PC-3 (cell line): ENCODE data around the gene CHRNA3. TPM values are rescaled to one million over a fixed set of nuclear protein-coding genes. Genes with fewer than 3 reads are reported as not detected.
A peak's percentile ranks its signal among the peaks of the same experiment; 100 is the strongest.

ENCODE experiments used
- ATAC-seq: fragments of 200-7000 bp; cut with Tn5 transposase; 2 replicates; pipeline ENCODE4 v1.9.1; 2020; ENCODE audit warnings: mild to moderate bottlenecking, moderate library complexity
- BruUV-seq: library from RNA; stranded (reverse); fragments of 400-500 nt; replicated peaks from 2 replicates; lab custom pipeline; 2021; lab: Mats Ljungman, UMichigan
- CTCF ChIA-PET: fragments of 300-600 bp; sonication (Branson Sonifier 250); formaldehyde crosslinking; loops from one replicate; lab custom pipeline; 2022; ENCODE audit warnings: antibody characterized with exemption; lab: Charles Lee
- POLR2A ChIA-PET: fragments of 300-600 bp; sonication (Branson Sonifier 250); formaldehyde crosslinking; loops from one replicate; lab custom pipeline; 2022; ENCODE audit warnings: antibody characterized with exemption; ENCODE audit not compliant: unreplicated experiment; lab: Charles Lee
- DNase-seq: peaks from one replicate; pipeline ENCODE4 v3.0.0-alpha.2; 2015
- H2AFZ ChIP-seq: fragments of 300-600 bp; sonication (generic); 2 replicates; pipeline ENCODE4 v1.6.0; 2016; ENCODE audit warnings: antibody characterized with exemption, low read length
- H3F3A ChIP-seq: fragments of 300-600 bp; sonication (generic); one replicate; pipeline ENCODE4 v1.6.0; 2017; ENCODE audit warnings: antibody characterized with exemption, low read length, control low read depth, mild to moderate bottlenecking; ENCODE audit not compliant: unreplicated experiment
- H3K27ac ChIP-seq: fragments of 300-600 bp; sonication (generic); 2 replicates; pipeline ENCODE4 v1.5.1; 2016; ENCODE audit warnings: mild to moderate bottlenecking, low read length
- H3K27me3 ChIP-seq: fragments of 300-600 bp; sonication (generic); 2 replicates; pipeline ENCODE4 v1.6.1; 2016; ENCODE audit warnings: low read length, mixed read lengths
- H3K36me3 ChIP-seq: fragments of 300-600 bp; sonication (generic); 2 replicates; pipeline ENCODE4 v1.6.1; 2016; ENCODE audit warnings: low read depth, mixed run types, low read length, mixed read lengths
- H3K4me1 ChIP-seq: fragments of 300-600 bp; sonication (generic); 2 replicates; pipeline ENCODE4 v1.5.1; 2016; ENCODE audit warnings: low read length; ENCODE audit not compliant: insufficient read depth
- H3K4me2 ChIP-seq: fragments of 300-600 bp; sonication (generic); 2 replicates; pipeline ENCODE4 v1.6.0; 2016; ENCODE audit warnings: low read length
- H3K4me3 ChIP-seq: fragments of 300-600 bp; sonication (generic); 2 replicates; pipeline ENCODE4 v1.5.1; 2016; ENCODE audit warnings: mild to moderate bottlenecking, low read length, mixed read lengths
- H3K79me2 ChIP-seq: fragments of 300-600 bp; sonication (generic); 2 replicates; pipeline ENCODE4 v1.6.1; 2017; ENCODE audit warnings: low read length, mixed read lengths
- H3K9ac ChIP-seq: fragments of 300-600 bp; sonication (generic); 2 replicates; pipeline ENCODE4 v1.6.0; 2016; ENCODE audit warnings: mild to moderate bottlenecking, low read length
- H3K9me2 ChIP-seq: fragments of 300-600 bp; sonication (generic); replicated peaks from 2 replicates; pipeline ENCODE4 v1.6.1; 2016; ENCODE audit warnings: mixed run types, low read length, mixed read lengths
- H3K9me3 ChIP-seq: fragments of 300-600 bp; sonication (generic); 2 replicates; pipeline ENCODE4 v1.6.1; 2016; ENCODE audit warnings: low read length, mixed read lengths
- H4K20me1 ChIP-seq: fragments of 300-600 bp; sonication (generic); 2 replicates; pipeline ENCODE4 v1.6.1; 2016; ENCODE audit warnings: low read length, mixed read lengths
- CTCF ChIP-seq: fragments of 300-600 bp; sonication (generic); conservative IDR thresholded peaks from 2 replicates; pipeline ENCODE4 v1.5.1; 2017; ENCODE audit warnings: antibody characterized with exemption, low read depth, mild to moderate bottlenecking, low read length
- EZH2 ChIP-seq: fragments of 300-600 bp; sonication (generic); IDR thresholded peaks from one replicate; pipeline ENCODE4 v1.6.1; 2017; ENCODE audit warnings: antibody characterized with exemption, mild to moderate bottlenecking, low read length; ENCODE audit not compliant: unreplicated experiment
- EZH2phosphoT487 ChIP-seq: fragments of 300-600 bp; sonication (generic); IDR thresholded peaks from 2 replicates; pipeline ENCODE4 v1.6.1; 2018; ENCODE audit warnings: mild to moderate bottlenecking, antibody characterized with exemption, low read length, borderline replicate concordance
- intact Hi-C: fragments of 100-400 bp; cut with micrococcal nuclease; formaldehyde crosslinking; loops from 2 replicates; pipeline ENCODE4 v1.9.0; 2023
- total RNA-seq: library from RNA; depleted of rRNA; stranded (reverse); fragments of >200 nt; gene quantifications from 2 replicates; pipeline ENCODE4 v1.2.3, GENCODE V29; 2014

Gene CHRNA3
- total RNA-seq, 1 experiment from 2014 or later: not detected

GRCh38 chr15:78623786-78624497 lies 3.1 kb upstream of the CHRNA3 start:
- Histone ChIP-seq H3K9ac (no peak overlapping the region), H3K4me3 (no peak overlapping the region), H2AFZ (no peak overlapping the region), H4K20me1 (no peaks in the 10 kb centered on the region), H3K27me3 (peaks cover 30% of the 10 kb centered on the region), H3K9me2 (no peaks in the 10 kb centered on the region), H3K27ac (no peak overlapping the region), H3K36me3 (no peaks in the 10 kb centered on the region), H3K4me2 (no peak overlapping the region), H3F3A (no peaks in the 10 kb centered on the region), H3K79me2 (no peaks in the 10 kb centered on the region), H3K9me3 (no peaks in the 10 kb centered on the region), H3K4me1 (no peaks in the 10 kb centered on the region)
- no peak for DNase-seq
- TF ChIP-seq CTCF (no peak), EZH2 (no peak), EZH2phosphoT487 (no peak)
- ChIA-PET POLR2A (no interaction called here), CTCF (no interaction called here)
- intact Hi-C loops: no loop called here
- ATAC-seq: no peak
- BruUV-seq: no TSS peak

GRCh38 chr15:78621810-78622402 lies 1.1 kb upstream of the CHRNA3 start:
- intact Hi-C loops: no loop called here
- TF ChIP-seq EZH2phosphoT487: no peak
- no peak for TF ChIP-seq EZH2
- no peak for TF ChIP-seq CTCF
- ATAC-seq (no peak), DNase-seq (no peak)
- Histone ChIP-seq H3K27me3 (peaks cover 22% of the 10 kb centered on the region), H3K4me1 (no peaks in the 10 kb centered on the region), H3K4me3 (no peak overlapping the region), H3K9me3 (no peaks in the 10 kb centered on the region), H3K27ac (no peak overlapping the region), H3F3A (no peaks in the 10 kb centered on the region), H3K36me3 (no peaks in the 10 kb centered on the region), H4K20me1 (no peaks in the 10 kb centered on the region), H3K4me2 (no peak overlapping the region), H3K9ac (no peak overlapping the region), H3K79me2 (no peaks in the 10 kb centered on the region), H3K9me2 (no peaks in the 10 kb centered on the region), H2AFZ (no peak overlapping the region)
- CTCF ChIA-PET: interaction anchor here (0.6 kb wide), 1 partner anchor 116 kb away, joined by 7 read pairs; no protein-coding TSS in a partner anchor
- BruUV-seq: no TSS peak
- POLR2A ChIA-PET: no interaction called here

GRCh38 chr15:78620021-78620526 lies 722 bp downstream of the CHRNA3 start:
- DNase-seq: no peak
- no peak for TF ChIP-seq EZH2
- TF ChIP-seq CTCF: no peak
- no peak for TF ChIP-seq EZH2phosphoT487
- peaks cover 22% of the 10 kb centered on the region for H3K27me3 ChIP-seq
- no peaks in the 10 kb centered on the region for H3K9me2 ChIP-seq
- H3K4me3 ChIP-seq: no peak overlapping the region
- no peaks in the 10 kb centered on the region for H3K4me1 ChIP-seq
- ChIA-PET POLR2A (no interaction called here), CTCF (no interaction called here)
- H4K20me1 ChIP-seq: no peaks in the 10 kb centered on the region
- H3K9ac ChIP-seq: no peak overlapping the region
- no peaks in the 10 kb centered on the region for H3F3A ChIP-seq
- ATAC-seq: no peak
- intact Hi-C loops: no loop called here
- H3K27ac ChIP-seq: no peak overlapping the region
- H2AFZ ChIP-seq: no peak overlapping the region
- no peaks in the 10 kb centered on the region for H3K36me3 ChIP-seq
- H3K9me3 ChIP-seq: no peaks in the 10 kb centered on the region
- no TSS peak for BruUV-seq
- no peaks in the 10 kb centered on the region for H3K79me2 ChIP-seq
- peak overlapping the region; percentile 77 for H3K4me2 ChIP-seq
